ENCODE results near the gene SENP5.
"Not testable (repeated sequence)": the region's sequence is repeated elsewhere in the genome, so short reads cannot be mapped to it uniquely, and the experiment has no call there.

The SENP5 gene

GRCh38 chr3:196867507-196868296 is at the start of gene SENP5:
Gene SENP5 (plus strand): TSS chr3:196867920. CDS start chr3:196885182, 17,262 bp downstream.
- peaks cover 3% of the 10 kb centered on the region for H3K4me1 ChIP-seq (ENCODE audit: insufficient read depth, poor library complexity, severe bottlenecking)
- peak within 1 kb of the TSS; percentile 100 for H3K4me3 ChIP-seq (ENCODE audit: severe bottlenecking)
- peak; percentile 87 for ATAC-seq (ENCODE audit: low read depth)
- peak; percentile 14 for TF ChIP-seq CTCF (IDR thresholded peaks at IDR 0.05; ENCODE audit: poor library complexity, severe bottlenecking)
- peak; percentile 86 for DNase-seq (ENCODE audit: low spot score)
- no peaks in the 10 kb centered on the region for H3K9me3 ChIP-seq (ENCODE audit: severe bottlenecking)
- peaks cover 16% of the 10 kb centered on the region for H3K36me3 ChIP-seq (ENCODE audit: low read depth)
- H3K27me3 ChIP-seq (ENCODE audit: insufficient read depth, poor library complexity, severe bottlenecking) = no peaks in the 10 kb centered on the region
- H3K27ac ChIP-seq (ENCODE audit: poor library complexity, severe bottlenecking) = peak within 1 kb of the TSS; percentile 44

- no peak overlapping the region for H3K4me3 ChIP-seq (ENCODE audit: severe bottlenecking)
- ATAC-seq (ENCODE audit: low read depth) (no peak), DNase-seq (ENCODE audit: low spot score) (no peak)
- no peak for TF ChIP-seq CTCF (IDR thresholded peaks at IDR 0.05; ENCODE audit: poor library complexity, severe bottlenecking)
- no peaks in the 10 kb centered on the region for H3K27me3 ChIP-seq (ENCODE audit: insufficient read depth, poor library complexity, severe bottlenecking)
- no peaks in the 10 kb centered on the region for H3K4me1 ChIP-seq (ENCODE audit: insufficient read depth, poor library complexity, severe bottlenecking)
- H3K27ac ChIP-seq (ENCODE audit: poor library complexity, severe bottlenecking) = no peak overlapping the region
- H3K36me3 ChIP-seq (ENCODE audit: low read depth) = peaks cover 83% of the 10 kb centered on the region
- H3K9me3 ChIP-seq (ENCODE audit: severe bottlenecking) = no peaks in the 10 kb centered on the region
These were observed 45.8 kb upstream of the SENP5 start for GRCh38 chr3:196821806-196822355.

- H3K27ac ChIP-seq (ENCODE audit: poor library complexity, severe bottlenecking); ATAC-seq (ENCODE audit: low read depth); H3K9me3 ChIP-seq (ENCODE audit: severe bottlenecking); H3K4me3 ChIP-seq (ENCODE audit: severe bottlenecking); DNase-seq (ENCODE audit: low spot score); H3K4me1 ChIP-seq (ENCODE audit: insufficient read depth, poor library complexity, severe bottlenecking); H3K27me3 ChIP-seq (ENCODE audit: insufficient read depth, poor library complexity, severe bottlenecking): not testable (repeated sequence)
- H3K36me3 ChIP-seq (ENCODE audit: low read depth) = peaks cover 51% of the 10 kb centered on the region
These were observed 38.1 kb upstream of the SENP5 start for GRCh38 chr3:196829651-196830050.

- Histone ChIP-seq H3K36me3 (ENCODE audit: low read depth) (peaks cover 13% of the 10 kb centered on the region), H3K27ac (ENCODE audit: poor library complexity, severe bottlenecking) (no peak overlapping the region), H3K4me3 (ENCODE audit: severe bottlenecking) (no peak overlapping the region), H3K27me3 (ENCODE audit: insufficient read depth, poor library complexity, severe bottlenecking) (no peaks in the 10 kb centered on the region), H3K4me1 (ENCODE audit: insufficient read depth, poor library complexity, severe bottlenecking) (no peaks in the 10 kb centered on the region), H3K9me3 (ENCODE audit: severe bottlenecking) (peaks cover 2% of the 10 kb centered on the region)
- no peak for TF ChIP-seq CTCF (IDR thresholded peaks at IDR 0.05; ENCODE audit: poor library complexity, severe bottlenecking)
- DNase-seq (ENCODE audit: low spot score) = no peak
- no peak for ATAC-seq (ENCODE audit: low read depth)
These were observed 32.6 kb upstream of the SENP5 start for GRCh38 chr3:196835086-196835485.

- H3K4me3 ChIP-seq (ENCODE audit: severe bottlenecking); DNase-seq (ENCODE audit: low spot score); H3K4me1 ChIP-seq (ENCODE audit: insufficient read depth, poor library complexity, severe bottlenecking); ATAC-seq (ENCODE audit: low read depth); H3K36me3 ChIP-seq (ENCODE audit: low read depth); H3K9me3 ChIP-seq (ENCODE audit: severe bottlenecking); H3K27me3 ChIP-seq (ENCODE audit: insufficient read depth, poor library complexity, severe bottlenecking); H3K27ac ChIP-seq (ENCODE audit: poor library complexity, severe bottlenecking): not testable (repeated sequence)
These were observed 31.1 kb upstream of the SENP5 start for GRCh38 chr3:196836626-196837025.

Data from RWPE2 (cell line).